ENCODE measurements around the gene TCP1.

The TCP1 gene

DNA sequence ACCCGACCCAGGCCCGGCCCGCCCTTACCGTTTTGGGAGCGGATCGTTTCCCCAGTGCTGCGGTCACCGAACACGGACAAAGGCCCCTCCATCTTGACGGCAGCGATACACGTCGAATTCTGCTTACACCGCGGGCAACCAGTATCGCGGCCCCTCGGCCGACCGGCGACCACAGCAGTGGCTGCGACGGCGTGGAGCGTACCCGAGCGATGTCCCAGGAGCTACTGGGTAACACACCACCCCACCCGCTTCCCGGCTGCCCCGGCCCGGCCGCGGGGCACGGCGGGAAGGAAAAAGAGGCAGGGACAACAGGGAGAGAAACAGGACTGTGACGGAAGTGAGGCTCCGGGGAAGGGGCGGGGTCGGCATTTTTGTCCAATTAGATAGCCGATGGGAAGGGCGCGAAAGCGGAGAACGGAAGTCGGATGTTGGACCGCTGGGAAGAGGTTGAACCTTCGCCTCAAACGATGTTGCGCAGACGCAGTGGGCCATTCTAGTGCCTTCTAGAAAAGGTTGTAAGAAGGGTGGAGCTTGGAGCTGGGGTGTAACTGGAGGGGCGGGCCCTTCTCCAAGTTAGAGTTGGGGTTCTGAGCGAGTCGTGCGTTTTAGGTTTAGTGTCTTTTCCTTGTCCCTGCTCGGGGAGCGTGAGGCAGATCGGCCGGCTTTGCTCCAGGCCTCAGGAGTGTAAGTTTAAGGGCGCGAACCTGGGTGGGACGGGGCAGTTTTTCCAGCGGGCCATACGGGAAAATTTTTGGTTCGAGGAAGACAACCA, at the start of gene TCP1:
Gene TCP1 (minus strand): TSS at position 226 of the 772 bp plus-strand sequence. CDS start 134 bp downstream, at position 92.
- no peak for TF ChIP-seq JUND (IDR thresholded peaks at IDR 0.05; ENCODE audit: low read depth)
- in situ Hi-C loops (cut with HindIII; ENCODE audit: low pct_unique_long_range_greater_than_20kb, low sequenced_read_pairs) = no loop called here
- DNase-seq (ENCODE audit: low read depth in 1 of 2, low spot score in 1 of 2) = peak; percentile 92 to 99

DNA sequence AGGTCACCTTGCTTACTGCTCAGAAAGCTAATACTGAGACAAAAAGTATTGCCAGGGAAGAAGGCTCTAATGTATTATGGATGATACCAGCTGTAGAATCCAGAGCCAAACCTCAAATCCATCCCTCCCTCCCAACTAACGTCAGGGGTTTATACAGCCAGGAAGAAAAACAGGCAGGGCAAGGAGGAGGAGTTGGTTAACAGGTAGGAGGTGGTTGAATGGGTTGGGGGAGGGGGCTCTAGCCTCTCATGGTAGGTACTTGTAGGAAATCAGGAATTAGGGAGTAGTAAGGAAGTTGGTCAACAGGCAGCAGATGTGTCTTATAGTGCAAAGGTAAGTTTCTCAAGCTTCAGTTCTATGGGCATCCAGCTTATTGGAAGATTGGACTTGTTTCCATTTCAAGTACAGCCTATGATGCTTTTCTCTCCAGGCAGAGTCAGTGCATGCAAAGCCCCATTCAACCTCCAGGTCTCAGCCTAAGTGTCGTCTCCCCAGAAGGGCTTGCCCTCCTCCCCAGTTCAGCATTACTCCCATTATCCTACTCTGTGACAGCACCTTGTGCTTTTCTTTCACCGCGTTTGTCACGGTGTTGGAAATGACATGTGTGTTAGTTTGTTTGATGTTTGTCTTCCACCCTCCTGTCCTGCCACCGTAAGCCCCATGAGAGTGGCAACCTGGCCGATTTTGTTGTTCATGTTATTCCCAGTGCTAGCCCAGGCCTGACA, 48.8 kb upstream of the TCP1 start:
- TF ChIP-seq JUND (IDR thresholded peaks at IDR 0.05; ENCODE audit: low read depth) = no peak
- DNase-seq (ENCODE audit: low read depth in 1 of 2, low spot score in 1 of 2) = peak in 1 of 2 experiments; percentile 38
- in situ Hi-C loops (cut with HindIII; ENCODE audit: low pct_unique_long_range_greater_than_20kb, low sequenced_read_pairs) = no loop called here

DNA sequence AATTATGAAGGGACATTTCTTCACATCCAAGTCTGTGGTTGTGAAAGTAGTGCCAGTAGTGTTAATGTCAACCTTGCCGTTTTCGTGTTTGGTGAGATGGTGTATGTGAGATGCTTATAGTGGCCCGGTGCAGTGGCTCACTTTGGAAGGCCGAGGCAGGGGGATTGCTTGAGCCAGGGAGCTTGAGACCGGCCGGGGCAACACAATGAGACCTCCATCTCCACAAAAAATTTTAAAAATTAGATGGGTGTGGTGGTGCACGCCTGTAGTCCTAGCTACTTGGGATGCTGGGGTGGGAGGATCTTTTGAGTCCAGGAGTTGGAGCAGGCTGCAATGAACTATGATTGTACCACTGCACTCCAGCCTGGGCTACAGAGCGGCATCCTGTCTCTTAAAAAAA, 48.1 kb upstream of the TCP1 start:
- in situ Hi-C loops (cut with HindIII; ENCODE audit: low pct_unique_long_range_greater_than_20kb, low sequenced_read_pairs) = no loop called here
- no peak for TF ChIP-seq JUND (IDR thresholded peaks at IDR 0.05; ENCODE audit: low read depth)
- no peak for DNase-seq (ENCODE audit: low read depth in 1 of 2, low spot score in 1 of 2)

- DNase-seq (ENCODE audit: low read depth in 1 of 2, low spot score in 1 of 2) = no peak
- TF ChIP-seq JUND (IDR thresholded peaks at IDR 0.05; ENCODE audit: low read depth) = no peak
- in situ Hi-C loops (cut with HindIII; ENCODE audit: low pct_unique_long_range_greater_than_20kb, low sequenced_read_pairs) = no loop called here
Observed at GRCh38 chr6:159836718-159837490, 47.5 kb upstream of the TCP1 start.

GRCh38 chr6:159833997-159834603, 44.7 kb upstream of the TCP1 start:
- in situ Hi-C loops (cut with HindIII; ENCODE audit: low pct_unique_long_range_greater_than_20kb, low sequenced_read_pairs) = no loop called here
- TF ChIP-seq JUND (IDR thresholded peaks at IDR 0.05; ENCODE audit: low read depth) = no peak
- DNase-seq (ENCODE audit: low read depth in 1 of 2, low spot score in 1 of 2) = no peak

- in situ Hi-C loops (cut with HindIII; ENCODE audit: low pct_unique_long_range_greater_than_20kb, low sequenced_read_pairs) = no loop called here
- DNase-seq (ENCODE audit: low read depth in 1 of 2, low spot score in 1 of 2) = no peak
Observed at GRCh38 chr6:159833556-159833955, 44.2 kb upstream of the TCP1 start.

GRCh38 chr6:159832946-159833345, 43.5 kb upstream of the TCP1 start:
- in situ Hi-C loops (cut with HindIII; ENCODE audit: low pct_unique_long_range_greater_than_20kb, low sequenced_read_pairs) = no loop called here
- peak in 1 of 2 experiments; percentile 25 for DNase-seq (ENCODE audit: low read depth in 1 of 2, low spot score in 1 of 2)
- TF ChIP-seq JUND (IDR thresholded peaks at IDR 0.05; ENCODE audit: low read depth) = no peak

More at GRCh38 chr6:159833556-159833955, 44.2 kb upstream of the TCP1 start:
- TF ChIP-seq JUND (IDR thresholded peaks at IDR 0.05; ENCODE audit: low read depth) = no peak

DNA sequence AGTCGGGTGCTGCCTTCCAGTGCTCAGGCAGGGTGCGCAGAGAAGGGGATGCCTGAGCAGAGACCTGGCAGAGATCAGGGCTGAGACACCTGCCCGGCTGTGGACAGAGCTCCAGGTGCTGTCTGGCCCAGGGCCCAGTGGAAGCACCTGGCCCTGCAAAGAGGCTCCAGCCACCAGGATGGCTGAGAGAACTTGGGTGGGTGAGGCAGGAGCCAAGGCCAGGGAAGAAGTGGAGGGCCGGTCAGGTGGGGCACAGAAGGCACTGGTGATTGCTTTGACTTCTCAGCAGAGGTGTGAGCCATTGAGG, 41.9 kb upstream of the TCP1 start:
- in situ Hi-C loops (cut with HindIII; ENCODE audit: low pct_unique_long_range_greater_than_20kb, low sequenced_read_pairs) = no loop called here
- DNase-seq (ENCODE audit: low read depth in 1 of 2, low spot score in 1 of 2) = no peak
- TF ChIP-seq JUND (IDR thresholded peaks at IDR 0.05; ENCODE audit: low read depth) = no peak

GRCh38 chr6:159830501-159831372, 41.3 kb upstream of the TCP1 start:
- in situ Hi-C loops (cut with HindIII; ENCODE audit: low pct_unique_long_range_greater_than_20kb, low sequenced_read_pairs) = no loop called here
- TF ChIP-seq JUND (IDR thresholded peaks at IDR 0.05; ENCODE audit: low read depth) = no peak
- no peak for DNase-seq (ENCODE audit: low read depth in 1 of 2, low spot score in 1 of 2)

GRCh38 chr6:159829526-159829925, 40.1 kb upstream of the TCP1 start:
- DNase-seq (ENCODE audit: low read depth in 1 of 2, low spot score in 1 of 2) = no peak
- in situ Hi-C loops (cut with HindIII; ENCODE audit: low pct_unique_long_range_greater_than_20kb, low sequenced_read_pairs) = no loop called here
- no peak for TF ChIP-seq JUND (IDR thresholded peaks at IDR 0.05; ENCODE audit: low read depth)

GRCh38 chr6:159828074-159828473, 38.7 kb upstream of the TCP1 start:
- DNase-seq (ENCODE audit: low read depth in 1 of 2, low spot score in 1 of 2) = no peak
- TF ChIP-seq JUND (IDR thresholded peaks at IDR 0.05; ENCODE audit: low read depth) = no peak
- in situ Hi-C loops (cut with HindIII; ENCODE audit: low pct_unique_long_range_greater_than_20kb, low sequenced_read_pairs) = no loop called here

All from T47D (cell line).